ENCODE measurements around the gene C3orf22. TPM values are rescaled to one million over a fixed set of nuclear protein-coding genes. Genes with fewer than 3 reads are reported as not detected.

C3orf22 gene
- total RNA-seq, 1 donor from 2014 or later: not detected

DNA sequence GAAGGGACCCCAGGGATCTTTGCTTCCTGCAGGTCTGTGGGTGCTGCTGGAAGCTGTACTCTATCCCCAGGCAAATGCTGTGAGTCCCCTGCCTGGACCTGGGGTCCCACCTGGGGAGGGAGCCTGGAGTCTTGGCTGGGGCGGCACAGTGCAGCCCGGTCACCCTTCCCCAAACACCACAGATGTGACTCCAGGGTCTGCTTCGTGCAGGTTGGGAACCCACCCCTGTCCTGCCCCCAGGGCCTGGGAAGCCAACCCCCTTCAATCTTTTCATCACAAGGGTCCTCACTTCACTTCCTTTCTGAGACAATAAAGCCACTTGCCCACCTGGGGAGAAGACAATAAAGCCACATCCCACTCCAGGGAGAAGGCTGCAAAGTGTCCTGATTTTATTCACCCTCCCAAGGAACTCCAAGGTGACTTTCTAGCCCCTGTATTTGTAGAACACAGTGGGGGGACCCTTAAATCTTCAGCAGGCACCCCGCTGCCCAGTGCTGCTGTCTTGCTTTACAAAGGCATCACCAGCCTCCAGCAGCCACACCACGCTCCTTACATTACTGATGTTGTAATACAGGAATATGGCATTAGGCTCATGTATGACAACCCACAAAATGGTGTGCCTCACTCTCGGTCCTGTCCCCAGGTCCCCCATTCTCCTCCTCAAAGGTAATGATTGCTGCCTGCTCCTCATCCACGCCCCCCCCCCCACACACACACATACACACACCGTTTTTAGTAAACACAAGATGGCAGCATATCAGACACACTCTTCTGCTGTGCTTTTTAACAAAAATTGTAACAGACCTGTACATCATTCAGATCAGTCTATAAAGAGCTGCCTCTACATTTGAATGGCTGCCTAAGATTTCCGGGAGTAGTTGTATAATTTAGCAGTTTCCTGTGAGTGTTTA is 9.9 kb downstream of the C3orf22 start:
- intact Hi-C loops (cut with micrococcal nuclease): no loop called here
- Histone ChIP-seq H3K27ac (replicated peaks) (no peak overlapping the region), H3K4me1 (peaks cover 13% of the 10 kb centered on the region), H3K36me3 (no peaks in the 10 kb centered on the region), H3K27me3 (ENCODE audit: low read depth) (peaks cover 13% of the 10 kb centered on the region), H3K4me3 (no peak overlapping the region), H3K9me3 (replicated peaks) (no peaks in the 10 kb centered on the region)
- DNase-seq: no peak
- TF ChIP-seq, protein P1, sequence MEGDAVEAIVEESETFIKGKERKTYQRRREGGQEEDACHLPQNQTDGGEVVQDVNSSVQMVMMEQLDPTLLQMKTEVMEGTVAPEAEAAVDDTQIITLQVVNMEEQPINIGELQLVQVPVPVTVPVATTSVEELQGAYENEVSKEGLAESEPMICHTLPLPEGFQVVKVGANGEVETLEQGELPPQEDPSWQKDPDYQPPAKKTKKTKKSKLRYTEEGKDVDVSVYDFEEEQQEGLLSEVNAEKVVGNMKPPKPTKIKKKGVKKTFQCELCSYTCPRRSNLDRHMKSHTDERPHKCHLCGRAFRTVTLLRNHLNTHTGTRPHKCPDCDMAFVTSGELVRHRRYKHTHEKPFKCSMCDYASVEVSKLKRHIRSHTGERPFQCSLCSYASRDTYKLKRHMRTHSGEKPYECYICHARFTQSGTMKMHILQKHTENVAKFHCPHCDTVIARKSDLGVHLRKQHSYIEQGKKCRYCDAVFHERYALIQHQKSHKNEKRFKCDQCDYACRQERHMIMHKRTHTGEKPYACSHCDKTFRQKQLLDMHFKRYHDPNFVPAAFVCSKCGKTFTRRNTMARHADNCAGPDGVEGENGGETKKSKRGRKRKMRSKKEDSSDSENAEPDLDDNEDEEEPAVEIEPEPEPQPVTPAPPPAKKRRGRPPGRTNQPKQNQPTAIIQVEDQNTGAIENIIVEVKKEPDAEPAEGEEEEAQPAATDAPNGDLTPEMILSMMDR (IDR thresholded peaks at IDR 0.05; ENCODE audit: borderline replicate concordance): no peak

DNA sequence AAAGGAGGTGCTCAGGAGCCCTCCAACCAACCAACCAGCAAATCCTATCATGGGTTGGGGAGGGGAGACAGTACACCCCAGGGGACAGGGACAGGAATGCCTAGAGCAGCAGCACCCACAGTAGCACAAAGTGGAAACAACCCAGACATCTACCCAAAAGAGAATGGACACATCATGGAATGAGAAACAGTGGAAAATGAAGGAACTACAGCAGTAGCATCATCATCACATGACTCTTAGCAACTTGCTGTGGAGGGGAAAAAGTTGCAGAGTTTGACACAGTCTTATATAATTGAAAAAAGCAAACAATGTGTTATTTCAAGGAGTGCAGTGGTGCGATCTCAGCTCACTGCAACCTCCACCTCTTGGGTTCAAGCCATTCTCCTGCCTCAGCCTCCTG is 11.0 kb downstream of the C3orf22 start:
- TF ChIP-seq, protein P1 (IDR thresholded peaks at IDR 0.05; ENCODE audit: borderline replicate concordance): no peak
- Histone ChIP-seq H3K27me3 (ENCODE audit: low read depth) (peaks cover 20% of the 10 kb centered on the region), H3K4me1 (peaks cover 13% of the 10 kb centered on the region), H3K36me3 (no peaks in the 10 kb centered on the region), H3K9me3 (replicated peaks) (no peaks in the 10 kb centered on the region), H3K27ac (replicated peaks) (no peak overlapping the region), H3K4me3 (no peak overlapping the region)
- intact Hi-C loops (cut with micrococcal nuclease): no loop called here
- DNase-seq: no peak

DNA sequence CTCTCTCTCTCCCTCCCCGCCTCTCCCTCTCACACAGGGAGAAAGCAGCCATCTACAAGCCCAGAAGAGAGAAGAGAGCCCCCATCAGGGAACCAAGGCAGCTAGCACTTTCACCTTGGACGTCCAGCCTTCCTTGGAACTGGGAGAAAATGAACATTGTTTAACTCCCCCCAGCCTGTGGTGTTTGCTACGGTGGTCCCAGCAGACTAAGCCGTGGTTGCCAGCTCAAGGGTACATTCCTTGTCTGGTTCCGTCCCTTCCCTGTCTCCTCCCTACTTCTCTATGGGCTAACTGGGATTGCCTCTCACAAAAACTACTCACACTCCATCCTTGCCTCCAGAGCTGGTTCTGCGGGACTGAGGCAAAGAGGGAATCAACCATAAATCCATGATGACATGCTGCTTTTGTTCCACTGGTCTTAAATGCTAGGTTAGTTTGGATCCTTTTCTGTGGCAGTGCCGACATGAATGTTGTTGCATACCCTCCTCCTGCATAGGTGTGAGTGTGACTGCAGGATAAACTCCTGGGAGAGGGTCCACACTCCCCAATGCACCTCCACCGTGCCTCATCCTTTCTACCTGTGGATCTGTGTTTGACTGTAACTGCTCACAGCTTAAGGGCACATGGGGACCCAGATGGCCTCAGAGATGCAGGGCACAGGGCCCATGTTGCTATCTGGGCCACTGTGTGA is 12.0 kb downstream of the C3orf22 start:
- Histone ChIP-seq H3K4me3 (no peak overlapping the region), H3K36me3 (no peaks in the 10 kb centered on the region), H3K27ac (replicated peaks) (no peak overlapping the region), H3K27me3 (ENCODE audit: low read depth) (peaks cover 31% of the 10 kb centered on the region), H3K9me3 (replicated peaks) (no peaks in the 10 kb centered on the region), H3K4me1 (peaks cover 13% of the 10 kb centered on the region)
- intact Hi-C loops (cut with micrococcal nuclease): no loop called here
- TF ChIP-seq, protein P1 (IDR thresholded peaks at IDR 0.05; ENCODE audit: borderline replicate concordance): no peak
- no peak for DNase-seq

DNA sequence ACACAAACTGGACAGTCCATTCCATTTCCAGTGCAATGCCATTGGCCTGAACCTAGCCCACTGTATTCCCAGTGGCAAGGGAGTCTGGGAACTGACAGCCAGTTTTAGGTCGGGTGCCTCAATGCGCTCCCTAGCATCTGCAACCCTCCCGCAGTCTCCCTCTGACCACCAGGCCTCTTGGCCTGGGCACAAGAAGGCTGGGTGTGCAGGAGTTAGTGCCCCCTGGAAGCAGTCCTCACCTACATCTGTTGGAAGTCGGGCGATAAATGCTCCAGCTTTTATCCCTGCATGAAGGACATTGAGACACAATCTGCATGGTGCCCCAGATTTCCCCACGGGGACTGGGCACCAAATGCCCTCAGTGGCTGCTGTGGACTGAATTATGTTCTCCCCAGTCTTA is 12.7 kb downstream of the C3orf22 start:
- TF ChIP-seq, protein P1 (IDR thresholded peaks at IDR 0.05; ENCODE audit: borderline replicate concordance): no peak
- Histone ChIP-seq H3K9me3 (replicated peaks) (no peaks in the 10 kb centered on the region), H3K27ac (replicated peaks) (no peak overlapping the region), H3K27me3 (ENCODE audit: low read depth) (peaks cover 38% of the 10 kb centered on the region), H3K4me1 (peaks cover 17% of the 10 kb centered on the region), H3K4me3 (no peak overlapping the region), H3K36me3 (no peaks in the 10 kb centered on the region)
- DNase-seq: no peak
- intact Hi-C loops (cut with micrococcal nuclease): no loop called here

DNA sequence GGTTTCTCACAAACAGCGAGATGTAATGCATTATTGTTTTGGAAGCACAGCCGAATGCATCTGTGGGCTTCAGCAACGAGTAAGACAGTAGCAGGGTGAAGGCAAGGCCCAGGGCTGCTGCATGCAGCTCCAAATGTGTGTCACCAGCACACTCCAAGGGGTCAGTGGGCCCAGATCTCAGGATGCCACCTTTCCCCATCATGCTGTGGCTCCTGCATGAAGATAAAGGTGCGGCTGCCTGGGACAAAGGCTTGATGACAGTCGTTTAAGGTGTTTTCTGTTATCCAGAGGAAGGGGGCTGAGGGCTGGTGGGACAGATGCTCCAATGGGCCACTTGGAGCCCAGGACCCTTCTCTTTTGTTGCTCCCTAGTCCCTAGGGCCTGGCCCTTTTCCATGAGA is 13.2 kb downstream of the C3orf22 start:
- H3K4me3 ChIP-seq: no peak overlapping the region
- no peaks in the 10 kb centered on the region for H3K36me3 ChIP-seq
- H3K9me3 ChIP-seq (replicated peaks): no peaks in the 10 kb centered on the region
- no peak overlapping the region for H3K27ac ChIP-seq (replicated peaks)
- DNase-seq: no peak
- intact Hi-C loops (cut with micrococcal nuclease): no loop called here
- peaks cover 17% of the 10 kb centered on the region for H3K4me1 ChIP-seq
- H3K27me3 ChIP-seq (ENCODE audit: low read depth): peaks cover 42% of the 10 kb centered on the region
- TF ChIP-seq, protein P1 (IDR thresholded peaks at IDR 0.05; ENCODE audit: borderline replicate concordance): no peak
